ENCODE data around the gene EHBP1.

GRCh38 chr2:62705859-62706720 lies 577 bp downstream of the EHBP1 start:
- TF ChIP-seq CTCF (IDR thresholded peaks at IDR 0.05) (peak; percentile 23 to 43 (median 33)), POLR2A (IDR thresholded peaks at IDR 0.05) (no peak)
